Breast epithelium (tissue), 3 donors: ENCODE results near the gene CTNND2.

Source experiments
- POLR2A ChIP-seq: fragments of 450-650 bp; IDR thresholded peaks from one replicate; pipeline ENCODE4 v1.6.1; 2016; ENCODE audit warnings: antibody characterized with exemption, mild to moderate bottlenecking, moderate library complexity
- POLR2AphosphoS5 ChIP-seq, 3 donors: sonication (generic); formaldehyde crosslinking; IDR thresholded peaks; one replicate each; pipeline ENCODE4 v1.6.1; 2017; ENCODE audit warnings: antibody characterized with exemption in 3 of 3
- TF ChIP-seq, protein P1 (sequence below), 3 donors: fragments of 450-650 bp; IDR thresholded peaks; one replicate each; pipeline ENCODE4 v1.5.1; 2016 to 2017; ENCODE audit warnings: antibody characterized with exemption in 3 of 3, mild to moderate bottlenecking in 3 of 3, moderate library complexity in 3 of 3

DNA sequence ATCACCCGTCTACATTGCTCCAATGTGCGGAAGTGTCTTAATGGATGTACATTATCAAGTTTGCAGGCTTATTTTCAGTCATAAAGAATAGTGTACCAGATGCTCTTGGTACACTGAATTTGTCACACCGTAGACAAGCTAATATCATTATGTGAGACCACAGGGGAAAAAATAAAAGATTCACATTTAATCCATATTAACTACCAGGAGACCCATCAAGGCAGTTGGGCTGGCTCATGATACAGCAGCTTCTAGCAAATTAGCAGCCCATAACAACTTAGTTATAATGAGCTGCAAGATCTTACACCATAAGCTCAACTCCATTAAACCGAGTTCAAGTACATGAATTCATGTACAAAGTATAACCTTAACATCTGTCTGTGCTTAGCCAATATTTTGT lies 324.9 kb downstream of the CTNND2 start:
- TF ChIP-seq, protein P1, sequence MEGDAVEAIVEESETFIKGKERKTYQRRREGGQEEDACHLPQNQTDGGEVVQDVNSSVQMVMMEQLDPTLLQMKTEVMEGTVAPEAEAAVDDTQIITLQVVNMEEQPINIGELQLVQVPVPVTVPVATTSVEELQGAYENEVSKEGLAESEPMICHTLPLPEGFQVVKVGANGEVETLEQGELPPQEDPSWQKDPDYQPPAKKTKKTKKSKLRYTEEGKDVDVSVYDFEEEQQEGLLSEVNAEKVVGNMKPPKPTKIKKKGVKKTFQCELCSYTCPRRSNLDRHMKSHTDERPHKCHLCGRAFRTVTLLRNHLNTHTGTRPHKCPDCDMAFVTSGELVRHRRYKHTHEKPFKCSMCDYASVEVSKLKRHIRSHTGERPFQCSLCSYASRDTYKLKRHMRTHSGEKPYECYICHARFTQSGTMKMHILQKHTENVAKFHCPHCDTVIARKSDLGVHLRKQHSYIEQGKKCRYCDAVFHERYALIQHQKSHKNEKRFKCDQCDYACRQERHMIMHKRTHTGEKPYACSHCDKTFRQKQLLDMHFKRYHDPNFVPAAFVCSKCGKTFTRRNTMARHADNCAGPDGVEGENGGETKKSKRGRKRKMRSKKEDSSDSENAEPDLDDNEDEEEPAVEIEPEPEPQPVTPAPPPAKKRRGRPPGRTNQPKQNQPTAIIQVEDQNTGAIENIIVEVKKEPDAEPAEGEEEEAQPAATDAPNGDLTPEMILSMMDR (IDR thresholded peaks at IDR 0.05): no peak
- TF ChIP-seq POLR2A: no peak
- no peak for TF ChIP-seq POLR2AphosphoS5 (IDR thresholded peaks at IDR 0.05)
